ENCODE measurements around the gene TTLL10. TPM values are rescaled to one million over a fixed set of nuclear protein-coding genes. Genes with fewer than 3 reads are reported as not detected.
"Not testable (repeated sequence)": the region's sequence is repeated elsewhere in the genome, so short reads cannot be mapped to it uniquely, and the experiment has no call there.

The TTLL10 gene
- polyA plus RNA-seq, 1 donor (not counting 4 experiments of a cell fraction or from before 2014, with no cell fraction given) = not detected

GRCh38 chr1:1151306-1151705 is 22.4 kb upstream of the TTLL10 start:
- H3K9ac ChIP-seq (ENCODE audit: control insufficient read depth, extremely low read depth, insufficient read depth, low read length) = no peak overlapping the region
- H2AFZ ChIP-seq (ENCODE audit: control insufficient read depth, low read length) = no peak overlapping the region
- H3K9me3 ChIP-seq (ENCODE audit: control insufficient read depth, low read depth, low read length) = peaks cover 2% of the 10 kb centered on the region
- dilution Hi-C loops (cut with MboI; ENCODE audit: extremely low pct_ligation_motif_present, low sequenced_read_pairs) = no loop called here
- TF ChIP-seq EZH2 (IDR thresholded peaks at IDR 0.05; ENCODE audit: low read length) (no peak), CTCF (optimal IDR thresholded peaks at IDR 0.05 in 1 of 3, IDR thresholded peaks at IDR 0.05 in 1 of 3, conservative IDR thresholded peaks at IDR 0.05 in 1 of 3; ENCODE audit: extremely low read depth in 1 of 3, insufficient read depth in 2 of 3, low read length in 3 of 3) (no peak)
- H4K20me1 ChIP-seq (ENCODE audit: control insufficient read depth, extremely low read depth, insufficient read depth, low read length) = no peaks in the 10 kb centered on the region
- FAIRE-seq (no peak), DNase-seq (ENCODE audit: low read depth, low spot score) (no peak)
- no peaks in the 10 kb centered on the region for H3K79me2 ChIP-seq (ENCODE audit: control insufficient read depth, insufficient read depth, low read length)
- no peaks in the 10 kb centered on the region for H3K36me3 ChIP-seq (ENCODE audit: control insufficient read depth in 2 of 2, extremely low read depth in 1 of 2, insufficient read depth in 2 of 2, low read length in 2 of 2)
- no peaks in the 10 kb centered on the region for H3K9me1 ChIP-seq (ENCODE audit: control insufficient read depth, extremely low read depth, insufficient read depth, low read length)
- H3K27me3 ChIP-seq (ENCODE audit: control insufficient read depth, extremely low read depth, insufficient read depth, low read length) = no peaks in the 10 kb centered on the region
- H3K4me1 ChIP-seq (ENCODE audit: control insufficient read depth, extremely low read depth, insufficient read depth, low read length) = peaks cover 4% of the 10 kb centered on the region
- no peak overlapping the region for H3K4me3 ChIP-seq (ENCODE audit: control insufficient read depth in 2 of 3, extremely low read depth in 1 of 3, insufficient read depth in 2 of 3, low read depth in 1 of 3, low read length in 3 of 3)
- H3K4me2 ChIP-seq (ENCODE audit: control insufficient read depth, extremely low read depth, insufficient read depth, low read depth, low read length) = no peak overlapping the region
- no peak overlapping the region for H3K27ac ChIP-seq (ENCODE audit: control insufficient read depth, insufficient read depth, low read length)

- H3K4me3 ChIP-seq (ENCODE audit: control insufficient read depth in 2 of 3, extremely low read depth in 1 of 3, insufficient read depth in 2 of 3, low read depth in 1 of 3, low read length in 3 of 3); H3K4me1 ChIP-seq (ENCODE audit: control insufficient read depth, extremely low read depth, insufficient read depth, low read length); H3K4me2 ChIP-seq (ENCODE audit: control insufficient read depth, extremely low read depth, insufficient read depth, low read depth, low read length); dilution Hi-C loops (cut with MboI; ENCODE audit: extremely low pct_ligation_motif_present, low sequenced_read_pairs); DNase-seq (ENCODE audit: low read depth, low spot score); H3K9ac ChIP-seq (ENCODE audit: control insufficient read depth, extremely low read depth, insufficient read depth, low read length); FAIRE-seq; H3K9me3 ChIP-seq (ENCODE audit: control insufficient read depth, low read depth, low read length); H3K79me2 ChIP-seq (ENCODE audit: control insufficient read depth, insufficient read depth, low read length); H3K27me3 ChIP-seq (ENCODE audit: control insufficient read depth, extremely low read depth, insufficient read depth, low read length); H4K20me1 ChIP-seq (ENCODE audit: control insufficient read depth, extremely low read depth, insufficient read depth, low read length); H2AFZ ChIP-seq (ENCODE audit: control insufficient read depth, low read length); H3K27ac ChIP-seq (ENCODE audit: control insufficient read depth, insufficient read depth, low read length); H3K9me1 ChIP-seq (ENCODE audit: control insufficient read depth, extremely low read depth, insufficient read depth, low read length); H3K36me3 ChIP-seq (ENCODE audit: control insufficient read depth in 2 of 2, extremely low read depth in 1 of 2, insufficient read depth in 2 of 2, low read length in 2 of 2): not testable (repeated sequence)
These were observed 21.2 kb upstream of the TTLL10 start for GRCh38 chr1:1152431-1152830.

- H3K27me3 ChIP-seq (ENCODE audit: control insufficient read depth, extremely low read depth, insufficient read depth, low read length); H3K9me1 ChIP-seq (ENCODE audit: control insufficient read depth, extremely low read depth, insufficient read depth, low read length); H3K9me3 ChIP-seq (ENCODE audit: control insufficient read depth, low read depth, low read length); H2AFZ ChIP-seq (ENCODE audit: control insufficient read depth, low read length); H3K4me2 ChIP-seq (ENCODE audit: control insufficient read depth, extremely low read depth, insufficient read depth, low read depth, low read length); H3K79me2 ChIP-seq (ENCODE audit: control insufficient read depth, insufficient read depth, low read length); dilution Hi-C loops (cut with MboI; ENCODE audit: extremely low pct_ligation_motif_present, low sequenced_read_pairs); FAIRE-seq; H3K4me3 ChIP-seq (ENCODE audit: control insufficient read depth in 2 of 3, extremely low read depth in 1 of 3, insufficient read depth in 2 of 3, low read depth in 1 of 3, low read length in 3 of 3); H3K36me3 ChIP-seq (ENCODE audit: control insufficient read depth in 2 of 2, extremely low read depth in 1 of 2, insufficient read depth in 2 of 2, low read length in 2 of 2); H3K9ac ChIP-seq (ENCODE audit: control insufficient read depth, extremely low read depth, insufficient read depth, low read length); H3K27ac ChIP-seq (ENCODE audit: control insufficient read depth, insufficient read depth, low read length); DNase-seq (ENCODE audit: low read depth, low spot score); H4K20me1 ChIP-seq (ENCODE audit: control insufficient read depth, extremely low read depth, insufficient read depth, low read length): not testable (repeated sequence)
- H3K4me1 ChIP-seq (ENCODE audit: control insufficient read depth, extremely low read depth, insufficient read depth, low read length) = peaks cover 12% of the 10 kb centered on the region
These were observed 20.5 kb upstream of the TTLL10 start for GRCh38 chr1:1153215-1153614.

Data from keratinocyte (primary cell).